Measurements from ENCODE around the gene CDC7.
"Not testable (repeated sequence)": the region's sequence is repeated elsewhere in the genome, so short reads cannot be mapped to it uniquely, and the experiment has no call there.

CDC7 gene

DNA sequence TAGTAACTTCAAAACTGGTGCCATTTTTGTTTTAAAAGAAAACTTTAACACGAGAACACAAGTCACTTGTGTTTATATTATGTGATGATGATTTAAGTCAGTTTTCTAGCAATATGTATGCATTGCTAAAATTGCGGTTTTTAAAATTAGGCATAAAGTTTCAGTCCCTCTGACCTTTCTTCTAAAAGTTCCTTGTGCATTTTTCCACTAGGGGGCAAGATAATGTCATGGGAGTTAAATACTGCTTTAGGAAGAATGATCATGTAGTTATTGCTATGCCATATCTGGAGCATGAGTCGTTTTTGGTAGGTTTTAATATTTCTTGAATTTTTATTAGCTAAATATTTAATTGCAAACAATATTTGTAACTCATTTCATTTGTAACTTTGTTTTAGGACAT is 10.7 kb downstream of the CDC7 start:
- DNase-seq = peak; percentile 63

GRCh38 chr1:91513160-91513559 is 12.5 kb downstream of the CDC7 start:
- peak; percentile 41 for DNase-seq

- no peak for DNase-seq
Observed at GRCh38 chr1:91513706-91514105, 13.1 kb downstream of the CDC7 start.

DNA sequence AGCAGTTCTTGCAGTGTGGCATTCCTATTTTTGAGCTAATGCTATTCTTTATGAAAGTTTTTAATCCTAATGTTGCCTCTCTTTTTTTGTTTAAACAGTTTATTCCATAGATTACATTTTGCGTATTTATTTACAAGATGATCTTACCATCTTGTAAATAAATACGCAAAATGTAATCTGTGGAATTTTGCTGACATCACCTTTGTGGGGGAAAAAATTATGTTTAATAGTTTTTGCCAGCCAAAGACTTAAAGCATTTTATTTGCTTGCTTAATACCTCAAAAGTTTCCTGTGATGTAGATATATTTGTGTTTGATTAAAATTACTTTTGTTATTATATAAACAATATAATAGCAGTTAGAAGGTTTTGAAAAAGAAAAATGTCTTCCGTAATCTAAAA is 15.3 kb downstream of the CDC7 start:
- no peak for DNase-seq

- DNase-seq = not testable (repeated sequence)
Observed at GRCh38 chr1:91516605-91517004, 16.0 kb downstream of the CDC7 start.

GRCh38 chr1:91519167-91519566 is 18.5 kb downstream of the CDC7 start:
- not testable (repeated sequence) for DNase-seq

DNA sequence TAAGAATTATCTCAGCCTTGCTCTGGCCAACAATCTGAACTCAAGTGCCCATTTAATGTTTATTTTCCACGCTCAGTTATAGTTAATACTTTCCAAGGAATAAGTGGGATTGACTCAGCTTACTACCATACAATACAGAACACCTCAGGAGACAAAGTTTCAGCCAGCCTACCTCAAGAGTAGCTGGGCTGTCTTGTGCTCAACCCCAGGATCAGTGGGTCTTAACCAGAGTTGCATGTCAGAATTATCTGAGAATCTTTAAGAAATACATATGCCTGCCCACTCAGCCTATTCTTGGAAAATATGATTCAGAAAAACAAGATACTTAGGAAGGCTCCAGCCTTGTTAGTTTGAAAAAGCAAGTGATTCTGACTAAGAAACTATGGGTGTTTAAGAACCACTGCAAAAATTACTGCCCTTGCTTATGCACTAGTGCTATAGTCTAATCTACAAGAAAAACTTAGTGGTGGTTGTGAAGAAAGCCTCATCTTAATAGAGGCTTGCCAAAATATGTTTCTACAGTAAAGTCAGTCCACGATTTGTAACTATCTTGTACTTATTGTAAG is 20.4 kb downstream of the CDC7 start:
- no peak for DNase-seq

- DNase-seq = no peak
Observed at GRCh38 chr1:91523482-91523881, 22.8 kb downstream of the CDC7 start.

GRCh38 chr1:91526496-91526895 is 25.8 kb downstream of the CDC7 start:
- DNase-seq = peak; percentile 80

- no peak for DNase-seq
Observed at GRCh38 chr1:91527266-91527765, 26.7 kb downstream of the CDC7 start.

- no peak for DNase-seq
Observed at GRCh38 chr1:91527781-91528180, 27.1 kb downstream of the CDC7 start.

GRCh38 chr1:91529856-91530255 is 29.2 kb downstream of the CDC7 start:
- DNase-seq = peak; percentile 62

- DNase-seq = no peak
Observed at GRCh38 chr1:91533361-91534024, 32.8 kb downstream of the CDC7 start.

- DNase-seq = no peak
Observed at GRCh38 chr1:91535441-91535840, 34.8 kb downstream of the CDC7 start.

DNA sequence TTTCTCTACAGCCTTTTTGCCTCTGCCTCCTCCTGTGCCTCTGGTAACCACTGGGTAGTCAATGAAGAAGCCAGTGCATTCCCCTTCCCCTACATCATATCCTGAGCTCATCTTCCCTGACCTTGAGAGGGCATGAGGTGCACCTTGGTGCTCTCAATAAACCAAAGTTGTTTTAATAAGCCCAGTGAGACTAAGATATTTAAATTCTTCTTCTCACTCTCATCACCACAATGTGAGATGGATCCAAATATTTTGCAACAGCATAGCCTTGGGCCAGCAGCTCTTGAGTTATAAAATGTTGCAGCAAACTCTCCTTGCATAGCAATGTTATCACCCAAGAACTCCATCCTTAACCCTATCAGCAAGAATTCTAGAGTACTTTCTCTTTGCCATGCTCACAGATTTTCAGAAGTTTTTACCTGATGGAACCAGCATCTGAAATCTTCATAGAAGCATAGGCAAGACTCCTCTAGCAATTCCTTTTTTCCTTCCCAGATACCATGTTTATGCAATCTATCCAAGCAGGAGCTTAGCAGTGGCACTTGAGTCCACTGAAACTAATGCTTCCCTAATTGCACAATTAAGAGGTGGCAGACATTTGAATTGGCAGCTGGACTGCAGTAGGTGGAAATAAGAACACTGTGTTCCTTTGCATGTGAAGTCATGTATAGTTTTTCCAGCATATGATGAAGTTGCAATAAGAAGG is 36.8 kb downstream of the CDC7 start:
- peak; percentile 90 for DNase-seq

DNA sequence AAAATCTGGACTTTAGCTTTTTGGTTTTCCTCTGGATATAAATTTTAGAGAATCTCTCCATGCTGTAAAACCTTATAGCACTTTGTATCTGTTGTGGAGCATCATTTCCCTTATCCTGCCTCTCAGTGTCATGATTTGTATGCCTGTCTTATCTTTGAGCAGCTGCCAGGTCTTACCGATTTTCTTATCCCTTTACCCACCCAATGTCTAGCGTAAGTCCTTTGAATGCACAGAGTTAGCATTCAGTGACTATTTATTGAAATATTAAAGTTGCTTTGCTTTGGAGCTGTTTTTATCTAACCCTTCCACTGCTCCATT is 37.3 kb downstream of the CDC7 start:
- DNase-seq = no peak

DNA sequence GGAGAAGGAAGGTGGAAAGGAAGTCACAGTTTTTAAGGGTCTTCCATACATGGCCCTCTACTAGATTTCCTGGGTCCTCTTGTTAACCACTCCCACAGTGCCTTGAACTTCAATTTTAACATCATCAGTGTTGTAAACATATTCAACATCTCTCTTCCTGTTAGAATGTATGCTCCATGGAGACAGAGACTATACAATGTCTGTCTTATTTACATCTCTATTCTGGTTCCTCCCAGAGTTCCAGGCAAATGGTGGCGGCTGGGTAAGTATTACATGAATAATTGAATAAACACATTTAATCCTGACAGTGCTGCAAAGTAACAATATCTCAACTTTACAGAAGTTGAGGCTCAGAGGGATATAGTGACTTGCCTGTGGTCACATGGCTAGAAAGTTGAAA is 40.3 kb downstream of the CDC7 start:
- no peak for DNase-seq

DNA sequence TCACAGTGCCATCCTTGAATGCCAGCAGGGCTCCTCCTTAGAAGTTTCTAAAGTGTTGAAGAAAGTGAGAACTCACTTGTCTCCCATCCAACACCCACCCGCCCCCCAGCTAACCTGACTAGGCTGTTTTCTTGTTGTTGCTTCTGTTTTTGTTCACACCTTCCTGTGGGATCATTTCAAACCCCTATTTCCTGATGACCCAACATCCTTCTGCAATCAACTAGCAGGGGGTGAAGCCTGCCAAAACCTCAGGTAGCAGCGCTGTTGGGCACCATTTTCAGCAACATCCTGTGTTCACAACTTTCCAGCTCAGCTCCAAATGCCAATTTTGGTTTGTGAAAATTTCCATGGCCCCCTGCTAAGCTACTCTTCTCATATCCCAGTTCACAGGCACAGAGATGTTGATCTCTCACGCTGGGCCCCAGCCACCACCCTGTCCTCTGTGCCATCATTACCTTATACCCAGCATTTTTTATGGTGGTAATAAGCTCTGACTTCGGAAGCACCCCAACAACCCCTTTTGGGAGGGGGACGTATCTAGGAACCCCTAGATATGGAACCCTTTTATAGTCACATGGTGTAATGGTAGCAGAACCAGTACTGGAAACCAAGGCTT is 41.4 kb downstream of the CDC7 start:
- no peak for DNase-seq

- DNase-seq = no peak
Observed at GRCh38 chr1:91545506-91546300, 45.1 kb downstream of the CDC7 start.

DNA sequence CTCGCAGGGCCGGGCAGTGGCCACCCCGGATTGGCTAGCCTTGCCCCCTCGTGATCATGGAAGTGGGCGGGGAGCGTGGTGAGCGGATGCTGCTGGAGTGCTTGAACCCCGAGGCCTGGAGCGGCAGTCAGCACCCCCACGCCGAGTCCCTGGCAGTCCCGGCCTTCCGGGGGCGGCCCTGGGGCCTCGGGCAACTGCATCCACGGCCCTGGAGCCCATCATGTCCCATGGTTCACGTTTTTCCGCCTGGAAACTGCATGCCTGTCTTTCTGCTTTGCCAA is 45.6 kb downstream of the CDC7 start:
- no peak for DNase-seq

GRCh38 chr1:91546876-91547275 is 46.2 kb downstream of the CDC7 start:
- DNase-seq = no peak

DNA sequence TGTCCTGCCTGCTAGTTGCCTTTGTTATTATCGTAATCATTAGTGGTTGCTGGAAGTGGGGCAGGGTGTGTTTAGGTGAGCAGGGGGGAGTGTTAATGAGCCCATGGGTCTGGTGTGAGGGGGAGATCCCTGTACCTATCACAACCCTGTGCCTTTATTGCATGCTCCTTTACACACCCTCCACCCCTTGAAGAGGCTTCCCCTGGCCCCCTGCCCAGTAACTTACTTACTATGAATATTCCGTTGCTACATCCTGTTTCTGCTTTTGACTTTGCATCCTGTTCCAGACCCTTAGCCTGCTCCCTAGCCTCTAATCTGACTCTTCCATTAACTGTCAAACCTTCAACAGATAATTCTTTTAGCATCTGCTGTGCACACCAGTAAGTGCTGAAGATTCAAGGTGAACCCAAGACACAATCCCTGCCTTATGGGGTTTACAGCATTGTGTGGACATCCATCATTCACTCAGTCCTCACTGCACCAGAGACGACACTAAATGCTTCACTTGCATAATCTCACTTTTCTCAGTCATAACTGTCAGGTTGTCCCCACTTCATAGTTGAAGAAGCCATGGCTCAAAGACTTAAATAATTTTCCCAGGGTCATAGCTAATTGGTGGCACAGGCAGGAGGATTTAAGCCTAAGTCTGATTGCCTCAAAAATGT is 47.9 kb downstream of the CDC7 start:
- no peak for DNase-seq
